SKM-1 treated with dmso at 0.1 percent for 144 hours (cell line): ENCODE data around the gene NUP188.
"Not testable (repeated sequence)": the region's sequence is repeated elsewhere in the genome, so short reads cannot be mapped to it uniquely, and the experiment has no call there.

Source experiments
- DNase-seq: peaks from one replicate; lab custom pipeline; 2025; ENCODE audit not compliant: unreplicated experiment; lab: John Stamatoyannopoulos, UW

The NUP188 gene

GRCh38 chr9:129026442-129027223 lies 79.1 kb downstream of the NUP188 start:
- no peak for DNase-seq

DNA sequence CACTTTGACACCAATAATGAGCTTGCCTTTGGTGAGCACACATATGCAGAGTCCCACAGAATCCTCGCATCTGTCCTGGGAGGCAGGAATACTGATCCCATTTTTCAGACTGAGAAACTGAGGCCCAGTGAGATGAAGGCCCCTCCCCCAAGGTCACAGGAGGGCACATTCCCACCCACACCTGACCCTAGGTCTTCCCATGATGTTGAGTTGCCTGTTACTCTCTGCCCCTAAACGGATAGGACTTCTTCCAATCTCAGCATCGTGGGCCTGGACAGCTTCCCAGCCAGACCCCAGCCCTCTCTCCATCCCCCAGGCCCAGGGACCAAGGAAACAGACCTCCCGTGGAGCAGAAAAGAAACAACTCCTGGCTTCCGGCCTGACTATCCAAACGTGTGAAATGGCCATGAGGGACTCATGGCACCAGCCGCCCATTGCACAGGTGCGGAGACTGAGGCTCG lies 79.8 kb downstream of the NUP188 start:
- DNase-seq: no peak

DNA sequence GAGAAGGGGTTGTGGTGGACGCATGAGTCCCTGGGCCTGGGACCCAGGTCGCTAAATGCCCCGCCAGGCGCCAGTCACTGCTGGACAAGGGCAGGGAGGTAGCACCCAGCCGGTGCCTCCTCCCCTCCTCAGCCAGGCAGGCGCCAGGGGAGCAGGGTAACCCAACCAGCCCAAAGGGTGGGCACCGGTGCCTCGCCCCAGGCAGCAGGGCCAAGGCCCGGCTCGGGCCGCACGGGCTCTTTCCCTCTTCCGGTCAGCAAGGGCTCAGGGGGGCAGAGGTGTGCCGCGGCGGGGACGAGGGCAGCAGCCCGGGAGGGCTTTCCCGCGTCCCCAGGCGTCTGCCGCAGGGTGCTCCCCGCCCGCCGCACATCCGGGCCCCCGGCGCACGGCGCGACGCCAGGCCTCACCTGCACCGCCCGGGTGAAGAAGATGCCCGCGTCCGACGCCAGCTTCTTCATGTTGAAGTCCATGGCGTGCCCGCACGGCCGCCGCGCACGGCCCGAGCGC lies 80.2 kb downstream of the NUP188 start:
- DNase-seq: no peak

GRCh38 chr9:129028192-129028966 lies 80.9 kb downstream of the NUP188 start, which contains the start of gene SH3GLB2:
TSS of gene SH3GLB2 (minus strand) at chr9:129028331. CDS start at chr9:129028154, 177 bp downstream.
- DNase-seq: peak; percentile 79

- no peak for DNase-seq
Measured at GRCh38 chr9:129030191-129030590, 82.7 kb downstream of the NUP188 start.

DNA sequence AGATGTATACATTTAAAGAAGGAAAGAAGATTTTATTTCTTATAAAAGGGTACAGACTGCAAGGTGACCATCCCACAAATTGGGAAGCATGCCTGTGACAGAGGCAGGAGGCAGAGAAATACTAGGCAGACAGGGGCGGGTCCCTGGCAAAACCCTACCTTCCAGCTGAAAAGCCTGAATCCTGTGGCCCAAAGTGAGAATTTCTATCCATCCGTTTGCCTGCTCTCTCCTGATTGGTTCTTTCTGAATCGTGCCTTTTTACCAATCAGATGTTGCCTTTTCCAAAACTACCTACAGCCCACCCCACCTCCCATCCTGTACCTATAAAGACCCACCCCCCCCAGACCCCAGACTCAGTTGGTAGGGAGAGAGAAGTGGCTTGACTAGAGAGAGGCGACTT lies 84.0 kb downstream of the NUP188 start:
- DNase-seq: no peak

- no peak for DNase-seq
Measured at GRCh38 chr9:129032541-129033159, 85.2 kb downstream of the NUP188 start.

- no peak for DNase-seq
Measured at GRCh38 chr9:129033216-129033615, 85.7 kb downstream of the NUP188 start.

GRCh38 chr9:129035838-129036237 lies 88.3 kb downstream of the NUP188 start:
- not testable (repeated sequence) for DNase-seq

GRCh38 chr9:129036241-129036922 lies 88.9 kb downstream of the NUP188 start, which contains the start of gene MIGA2:
TSS of gene MIGA2 (plus strand) at chr9:129036626. CDS start at chr9:129040595, 3,969 bp downstream.
- peak; percentile 98 for DNase-seq

DNA sequence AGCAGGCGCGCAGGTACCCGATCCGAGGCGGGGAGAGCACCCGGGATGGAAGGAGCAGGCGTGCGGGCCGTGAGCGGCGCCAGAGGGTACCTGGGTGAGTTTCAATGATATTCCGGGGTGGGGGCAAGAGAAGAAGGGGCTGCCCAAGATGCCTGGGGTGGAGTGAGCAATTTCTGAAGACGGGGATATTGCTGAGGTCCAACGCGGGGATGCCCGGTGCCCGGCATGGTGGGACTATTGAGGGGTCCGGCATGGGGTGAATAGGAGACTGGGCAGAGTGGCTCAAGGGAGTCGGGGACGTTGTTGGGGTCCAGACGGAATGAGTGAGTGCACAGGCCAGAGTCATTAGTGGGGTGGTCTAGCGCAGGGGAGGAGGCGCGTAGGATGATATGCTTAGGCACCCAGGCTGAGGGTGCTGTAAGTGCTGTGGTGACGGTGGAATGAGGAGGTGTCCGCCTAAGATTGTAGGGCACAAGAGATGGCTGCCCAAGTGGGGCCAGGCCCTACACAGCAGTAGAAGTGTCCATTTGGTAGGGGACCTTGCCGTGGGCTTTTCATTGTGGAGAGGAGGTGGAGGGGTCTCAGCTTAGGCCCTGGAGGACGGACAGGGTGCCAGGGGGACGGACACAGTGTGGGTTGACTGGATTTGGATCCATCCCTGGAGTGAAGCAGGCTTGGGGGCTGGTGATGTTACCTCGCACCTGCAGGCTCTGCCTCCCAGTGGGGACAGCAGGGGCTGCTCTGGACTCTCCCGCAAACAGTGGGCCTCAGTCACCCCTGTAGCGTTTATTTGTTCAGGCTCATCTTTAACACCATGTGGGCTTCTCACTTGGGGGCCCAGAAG lies 89.6 kb downstream of the NUP188 start:
- DNase-seq: no peak

DNA sequence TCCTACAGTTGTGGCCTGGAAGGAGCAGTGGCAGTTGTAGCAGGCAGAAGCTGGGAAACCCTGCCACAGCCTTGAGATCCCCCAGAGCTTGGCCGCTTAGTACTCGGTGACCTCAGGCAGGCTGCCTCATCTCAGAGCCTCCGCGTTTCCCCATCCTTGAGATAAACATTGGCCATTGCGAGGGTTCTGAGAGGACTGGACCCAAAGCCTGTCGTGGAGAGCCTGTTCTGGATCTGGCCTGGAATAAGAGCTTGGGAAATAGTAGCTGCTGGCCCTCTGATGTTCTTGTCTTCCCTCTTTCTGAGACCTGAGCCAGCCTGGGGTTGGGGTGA lies 90.2 kb downstream of the NUP188 start:
- no peak for DNase-seq

DNA sequence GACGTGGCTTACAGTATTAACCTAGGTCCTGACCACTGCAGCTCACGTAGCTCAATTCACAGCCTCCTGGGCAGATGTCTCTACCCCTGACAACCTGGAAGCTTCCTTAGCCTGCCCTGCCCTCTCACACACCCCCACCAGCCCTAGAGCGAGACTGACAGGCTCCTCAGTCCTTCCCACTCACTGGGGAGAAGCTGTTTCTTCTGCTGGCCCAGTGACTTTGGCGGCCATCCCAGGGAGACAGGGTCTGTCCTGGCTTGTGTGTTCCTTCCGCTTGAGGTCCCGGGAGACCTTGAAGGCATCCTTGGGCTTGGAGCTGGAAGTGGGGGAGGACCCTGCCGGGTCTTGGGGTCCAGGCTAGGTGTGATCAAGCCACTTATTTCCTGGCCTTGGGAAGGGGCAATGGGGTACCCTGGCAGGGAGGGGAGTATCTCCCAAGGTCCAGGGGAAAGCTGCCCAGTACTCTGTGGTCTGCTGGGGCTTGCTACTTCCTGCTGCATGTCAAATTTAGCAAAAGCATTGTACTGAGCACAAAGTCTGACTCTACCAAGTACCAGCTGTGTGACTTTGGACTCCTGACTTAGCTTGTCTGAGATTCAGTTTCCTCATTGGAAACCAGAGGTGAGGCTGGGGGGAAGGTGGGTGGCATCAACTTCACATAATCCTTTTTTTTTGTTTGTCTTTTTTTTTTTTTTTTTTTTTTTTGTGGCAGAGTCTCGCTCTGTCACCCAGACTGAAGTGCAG lies 90.8 kb downstream of the NUP188 start:
- DNase-seq: no peak

DNA sequence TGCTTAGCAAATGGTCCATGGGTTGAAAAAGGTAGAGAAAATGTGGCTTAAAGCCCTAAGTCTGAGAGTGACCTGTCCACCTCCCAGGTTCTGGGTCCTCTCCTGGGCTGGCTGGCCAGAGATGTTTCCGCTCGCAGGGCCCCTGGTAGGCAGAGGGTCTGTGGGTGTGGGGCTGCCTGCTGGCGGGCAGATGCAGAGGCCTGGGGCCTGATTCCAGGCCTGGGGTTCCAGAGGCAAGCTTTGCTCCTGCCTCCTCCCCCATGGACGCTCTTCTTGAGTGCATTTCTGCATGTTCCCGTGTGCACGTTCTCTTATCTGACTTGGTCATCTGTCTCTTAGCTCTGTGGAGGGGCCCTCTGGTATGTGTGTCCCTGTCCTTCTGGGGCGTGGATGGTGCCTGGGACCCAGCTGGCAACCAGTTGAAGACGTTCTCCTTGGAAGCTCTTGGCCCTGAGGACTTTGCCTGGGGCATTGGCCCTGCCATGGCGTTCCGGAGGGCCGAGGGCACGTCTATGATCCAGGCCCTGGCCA lies 92.7 kb downstream of the NUP188 start:
- no peak for DNase-seq

DNA sequence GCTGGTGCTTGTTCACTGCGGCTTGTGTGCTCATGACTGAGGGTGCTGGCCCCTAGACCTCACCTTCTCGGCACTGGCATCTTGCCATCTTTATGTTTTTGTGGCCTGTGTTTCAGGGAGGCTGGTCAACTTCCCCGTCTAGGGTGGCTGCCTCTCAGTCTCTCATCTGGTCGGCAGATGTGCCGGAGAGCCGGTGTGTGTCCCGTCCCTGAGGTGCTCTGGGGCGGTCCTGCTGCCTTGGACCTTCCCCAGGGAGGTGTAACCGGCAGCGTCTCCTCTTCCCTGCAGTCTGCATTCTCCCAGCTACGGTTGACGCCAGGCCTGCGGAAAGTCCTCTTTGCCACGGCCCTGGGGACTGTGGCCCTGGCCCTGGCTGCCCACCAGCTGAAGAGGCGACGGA lies 94.5 kb downstream of the NUP188 start:
- DNase-seq: no peak

DNA sequence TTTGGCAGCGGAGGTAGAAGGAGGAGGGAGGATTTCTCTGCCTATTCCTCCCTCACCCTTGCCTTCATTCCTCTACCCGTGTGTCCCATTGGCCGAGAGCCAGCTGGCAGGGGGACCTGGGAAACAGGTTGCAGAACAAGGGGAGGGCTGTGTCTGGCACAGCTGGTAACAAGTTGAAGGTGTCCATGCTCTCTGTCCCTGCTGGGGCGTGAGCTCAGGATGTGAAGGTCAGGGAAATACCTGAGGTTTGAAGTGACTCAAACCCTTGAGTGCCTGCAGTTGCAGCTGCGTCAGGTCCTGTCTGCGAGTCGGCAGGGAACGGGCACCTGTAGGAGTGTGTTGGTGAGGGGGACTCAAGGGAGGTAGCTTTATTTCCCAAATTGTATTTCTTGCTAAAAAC lies 105.1 kb downstream of the NUP188 start:
- no peak for DNase-seq

GRCh38 chr9:129053020-129053419 lies 105.5 kb downstream of the NUP188 start:
- DNase-seq: no peak

- no peak for DNase-seq
Measured at GRCh38 chr9:129054163-129054851, 106.8 kb downstream of the NUP188 start.
